ENCODE data around the gene MYO1D. TPM values are rescaled to one million over a fixed set of nuclear protein-coding genes. Genes with fewer than 3 reads are reported as not detected.
A peak's percentile ranks its signal among the peaks of the same experiment; 100 is the strongest.
"Not testable (repeated sequence)": the region's sequence is repeated elsewhere in the genome, so short reads cannot be mapped to it uniquely, and the experiment has no call there.

The MYO1D gene
- total RNA-seq, 2 experiments from 2014 or later = 2.2 to 2.3 TPM

DNA sequence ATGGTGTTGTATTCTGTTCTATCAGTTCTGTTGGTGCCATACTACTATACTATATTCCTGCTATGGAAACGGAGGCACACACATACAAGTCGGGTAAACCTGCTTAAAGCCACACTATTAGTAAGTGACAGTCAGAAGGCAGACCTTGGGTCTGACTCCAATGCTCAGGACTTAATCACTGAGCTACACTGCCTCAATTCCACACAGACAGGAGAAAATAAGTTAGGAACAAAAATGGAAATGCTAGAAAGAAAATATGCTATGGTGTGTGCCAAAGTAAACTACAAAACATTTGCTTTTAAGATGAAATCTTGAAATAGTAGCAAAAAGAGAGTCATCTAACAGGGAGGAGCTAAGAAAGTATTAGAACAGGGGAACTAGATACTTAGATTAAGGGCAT lies 48.1 kb downstream of the MYO1D start:
- no peak for DNase-seq
- Mint-ChIP-seq H3K27me3 (ENCODE audit: low read depth) (peaks cover 20% of the 10 kb centered on the region), H3K36me3 (ENCODE audit: low read depth) (no peaks in the 10 kb centered on the region), H3K4me3 (no peak overlapping the region), H3K27ac (no peak overlapping the region), H3K4me1 (ENCODE audit: low read depth) (peaks cover 3% of the 10 kb centered on the region), H3K9me3 (ENCODE audit: insufficient read depth) (no peaks in the 10 kb centered on the region)
- ChIA-PET POLR2A (no interaction called here), CTCF (interaction anchor here (0.7 to 2.0 kb wide), 2 partner anchors 49 to 81 kb away, joined by 3 to 5 read pairs; partner anchors contain the start of gene MYO1D)
- ATAC-seq = no peak

- CTCF ChIA-PET = no interaction called here
- Mint-ChIP-seq H3K4me3 (no peak overlapping the region), H3K27me3 (ENCODE audit: low read depth) (peaks cover 22% of the 10 kb centered on the region), H3K9me3 (ENCODE audit: insufficient read depth) (no peaks in the 10 kb centered on the region), H3K4me1 (ENCODE audit: low read depth) (peaks cover 5% of the 10 kb centered on the region), H3K36me3 (ENCODE audit: low read depth) (no peaks in the 10 kb centered on the region), H3K27ac (no peak overlapping the region)
- ATAC-seq (no peak), DNase-seq (no peak)
- POLR2A ChIA-PET = no interaction called here
Observed at GRCh38 chr17:32827227-32827626, 49.7 kb downstream of the MYO1D start.

- no peak overlapping the region for H3K4me3 Mint-ChIP-seq
- DNase-seq = no peak
- ATAC-seq = no peak
- peaks cover 27% of the 10 kb centered on the region for H3K27me3 Mint-ChIP-seq (ENCODE audit: low read depth)
- no peaks in the 10 kb centered on the region for H3K36me3 Mint-ChIP-seq (ENCODE audit: low read depth)
- H3K27ac Mint-ChIP-seq = no peak overlapping the region
- ChIA-PET CTCF (interaction anchor here (1.0 kb wide), 1 partner anchor 43 kb away, joined by 3 read pairs; no protein-coding TSS in a partner anchor), POLR2A (no interaction called here)
- no peaks in the 10 kb centered on the region for H3K9me3 Mint-ChIP-seq (ENCODE audit: insufficient read depth)
- H3K4me1 Mint-ChIP-seq (ENCODE audit: low read depth) = peaks cover 5% of the 10 kb centered on the region
Observed at GRCh38 chr17:32826076-32826475, 50.8 kb downstream of the MYO1D start.

DNA sequence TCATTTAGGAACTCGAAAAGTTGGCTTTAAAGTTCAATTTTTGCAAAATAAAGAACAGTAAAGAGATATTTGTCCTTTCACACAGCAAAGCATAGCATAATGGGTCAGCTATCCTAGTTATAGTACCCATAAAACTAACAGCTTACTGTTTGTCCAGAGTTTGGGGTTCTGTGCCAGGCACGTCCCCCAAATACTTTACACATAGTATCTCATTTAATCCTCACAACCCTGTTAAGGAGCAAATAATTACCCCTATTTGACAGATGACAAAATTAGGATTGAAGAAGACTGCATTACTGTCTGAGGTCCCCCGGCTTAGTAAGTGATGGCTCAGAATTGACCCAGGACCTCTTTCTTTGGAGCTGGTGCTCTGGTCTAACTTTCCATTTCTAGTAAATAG lies 52.6 kb downstream of the MYO1D start:
- H3K27me3 Mint-ChIP-seq (ENCODE audit: low read depth) = peaks cover 33% of the 10 kb centered on the region
- POLR2A ChIA-PET = no interaction called here
- no peaks in the 10 kb centered on the region for H3K9me3 Mint-ChIP-seq (ENCODE audit: insufficient read depth)
- H3K27ac Mint-ChIP-seq = no peak overlapping the region
- CTCF ChIA-PET = interaction anchor here (0.8 to 2.0 kb wide), 2 partner anchors 26 to 53 kb away, joined by 3 to 7 read pairs; partner anchors contain the start of gene MYO1D
- ATAC-seq (no peak), DNase-seq (no peak)
- peaks cover 5% of the 10 kb centered on the region for H3K4me1 Mint-ChIP-seq (ENCODE audit: low read depth)
- no peaks in the 10 kb centered on the region for H3K36me3 Mint-ChIP-seq (ENCODE audit: low read depth)
- no peak overlapping the region for H3K4me3 Mint-ChIP-seq

- Mint-ChIP-seq H3K27me3 (ENCODE audit: low read depth) (peaks cover 32% of the 10 kb centered on the region), H3K36me3 (ENCODE audit: low read depth) (no peaks in the 10 kb centered on the region), H3K4me3 (no peak overlapping the region), H3K27ac (no peak overlapping the region), H3K9me3 (ENCODE audit: insufficient read depth) (no peaks in the 10 kb centered on the region), H3K4me1 (ENCODE audit: low read depth) (peaks cover 5% of the 10 kb centered on the region)
- ChIA-PET CTCF (no interaction called here), POLR2A (no interaction called here)
- DNase-seq (no peak), ATAC-seq (no peak)
Observed at GRCh38 chr17:32822996-32823395, 53.9 kb downstream of the MYO1D start.

DNA sequence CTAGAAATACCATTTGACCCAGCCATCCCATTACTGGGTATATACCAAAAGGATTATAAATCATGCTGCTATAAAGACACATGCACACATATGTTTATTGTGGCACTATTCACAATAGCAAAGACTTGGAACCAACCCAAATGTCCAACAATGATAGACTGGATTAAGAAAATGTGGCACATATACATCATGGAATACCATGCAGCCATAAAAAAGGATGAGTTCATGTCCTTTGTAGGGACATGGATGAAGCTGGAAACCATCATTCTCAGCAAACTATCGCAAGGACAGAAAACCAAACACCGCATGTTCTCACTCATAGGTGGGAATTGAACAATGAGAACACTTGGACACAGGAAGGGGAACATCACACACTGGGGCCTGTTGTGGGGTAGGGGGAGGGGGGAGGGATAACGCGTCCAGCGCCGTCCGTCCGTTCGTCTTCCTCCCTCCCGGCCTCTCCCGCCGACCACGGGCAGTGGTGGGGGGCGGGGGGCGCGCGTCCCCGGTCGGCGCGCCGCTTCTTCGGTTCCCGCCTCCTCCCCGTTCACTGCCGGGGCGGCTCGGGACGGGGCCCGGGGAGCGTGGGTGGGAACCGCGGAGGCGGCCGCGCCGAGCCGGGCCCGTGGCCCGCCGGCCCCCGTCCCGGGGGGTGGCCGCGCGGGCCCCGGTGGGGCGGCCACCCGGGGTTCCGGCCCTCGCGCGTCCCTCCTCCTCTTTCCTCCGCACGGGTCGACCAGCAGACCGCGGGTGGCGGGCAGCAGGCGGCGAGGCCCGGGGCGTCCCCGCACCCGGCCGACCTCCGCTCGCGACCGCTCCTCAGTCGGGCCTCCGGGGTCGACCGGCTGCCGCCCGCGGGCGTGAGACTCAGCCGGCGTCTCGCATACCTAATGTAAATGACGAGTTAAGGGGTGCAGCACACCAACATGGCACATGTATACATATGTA lies 54.7 kb downstream of the MYO1D start:
- H3K4me3 Mint-ChIP-seq; H3K27ac Mint-ChIP-seq; CTCF ChIA-PET; ATAC-seq; H3K36me3 Mint-ChIP-seq (ENCODE audit: low read depth); POLR2A ChIA-PET; H3K9me3 Mint-ChIP-seq (ENCODE audit: insufficient read depth); H3K4me1 Mint-ChIP-seq (ENCODE audit: low read depth): not testable (repeated sequence)
- peaks cover 29% of the 10 kb centered on the region for H3K27me3 Mint-ChIP-seq (ENCODE audit: low read depth)
- DNase-seq = peak; percentile 30

DNA sequence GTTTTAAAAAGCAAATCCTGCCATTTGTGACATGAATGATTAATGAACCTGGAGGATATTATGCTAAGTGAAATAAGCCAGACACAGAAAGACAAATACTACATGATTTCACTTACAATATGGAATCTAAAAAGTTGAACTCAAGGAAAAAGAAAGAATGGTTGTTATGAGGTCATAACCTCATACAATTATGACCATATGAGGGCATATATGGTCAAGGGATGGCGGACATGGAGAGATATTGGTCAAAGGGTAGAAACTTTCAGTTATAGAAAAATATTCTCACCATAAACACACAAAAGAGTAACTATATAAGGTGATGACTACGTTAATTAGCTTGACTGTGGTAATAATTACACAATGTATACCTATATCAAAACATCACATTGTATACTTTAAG lies 56.5 kb downstream of the MYO1D start:
- Mint-ChIP-seq H3K36me3 (ENCODE audit: low read depth) (no peaks in the 10 kb centered on the region), H3K27ac (no peak overlapping the region), H3K9me3 (ENCODE audit: insufficient read depth) (no peaks in the 10 kb centered on the region), H3K4me1 (ENCODE audit: low read depth) (peaks cover 2% of the 10 kb centered on the region), H3K4me3 (no peak overlapping the region), H3K27me3 (ENCODE audit: low read depth) (peaks cover 22% of the 10 kb centered on the region)
- no peak for ATAC-seq
- no peak for DNase-seq
- ChIA-PET CTCF (no interaction called here), POLR2A (no interaction called here)

DNA sequence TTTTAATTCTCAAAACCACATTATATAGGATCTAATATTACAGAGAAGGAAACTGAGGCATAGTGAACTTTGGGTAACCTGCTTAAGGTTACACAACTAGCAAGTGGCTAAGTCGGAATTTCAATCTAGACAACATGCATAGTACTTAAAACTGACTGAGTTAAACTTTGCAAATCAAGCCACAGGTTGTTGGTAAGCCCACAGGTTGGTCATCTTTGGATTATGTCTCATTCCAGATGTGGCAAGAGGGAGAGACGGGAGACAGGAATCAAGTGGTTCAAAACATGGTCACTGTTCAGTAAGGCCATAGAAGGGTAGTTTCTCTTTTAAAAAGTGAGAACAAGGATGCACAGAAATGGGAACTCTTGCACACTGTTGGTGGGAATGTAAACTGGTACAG lies 57.1 kb downstream of the MYO1D start:
- POLR2A ChIA-PET = no interaction called here
- Mint-ChIP-seq H3K27me3 (ENCODE audit: low read depth) (peaks cover 22% of the 10 kb centered on the region), H3K9me3 (ENCODE audit: insufficient read depth) (no peaks in the 10 kb centered on the region), H3K4me3 (no peak overlapping the region), H3K4me1 (ENCODE audit: low read depth) (peaks cover 2% of the 10 kb centered on the region), H3K27ac (no peak overlapping the region), H3K36me3 (ENCODE audit: low read depth) (no peaks in the 10 kb centered on the region)
- ATAC-seq = no peak
- DNase-seq = no peak
- CTCF ChIA-PET = interaction anchor here (2.9 kb wide), 1 partner anchor 57 kb away, joined by 10 read pairs; the partner anchor contains the start of gene MYO1D

GRCh38 chr17:32819035-32819434 lies 57.9 kb downstream of the MYO1D start:
- no peak for ATAC-seq
- Mint-ChIP-seq H3K27ac (no peak overlapping the region), H3K36me3 (ENCODE audit: low read depth) (no peaks in the 10 kb centered on the region), H3K4me1 (ENCODE audit: low read depth) (peaks cover 2% of the 10 kb centered on the region), H3K9me3 (ENCODE audit: insufficient read depth) (no peaks in the 10 kb centered on the region), H3K4me3 (no peak overlapping the region), H3K27me3 (ENCODE audit: low read depth) (peaks cover 20% of the 10 kb centered on the region)
- POLR2A ChIA-PET = no interaction called here
- DNase-seq = no peak
- CTCF ChIA-PET = interaction anchor here (2.9 kb wide), 1 partner anchor 58 kb away, joined by 10 read pairs; the partner anchor contains the start of gene MYO1D

DNA sequence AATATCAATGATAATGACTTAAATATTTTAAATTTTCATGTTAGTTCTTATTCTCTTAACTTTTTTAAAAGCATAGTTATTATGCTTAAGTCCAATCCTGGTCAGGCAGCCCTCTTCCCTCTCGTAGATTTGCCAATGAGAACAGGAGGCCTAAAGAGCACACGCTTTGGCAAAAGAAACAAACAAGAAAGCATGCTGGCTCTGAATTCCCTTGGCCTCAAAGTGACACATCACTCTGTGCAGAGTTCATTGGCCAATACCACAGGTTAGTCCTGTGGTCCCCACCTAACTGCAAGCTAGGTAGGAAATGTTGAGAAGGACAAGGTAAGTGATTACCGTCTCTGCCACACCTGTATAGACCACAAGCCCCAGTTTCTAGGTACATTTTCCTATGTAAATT lies 61.5 kb downstream of the MYO1D start:
- ATAC-seq (no peak), DNase-seq (no peak)
- no peaks in the 10 kb centered on the region for H3K4me1 Mint-ChIP-seq (ENCODE audit: low read depth)
- no peaks in the 10 kb centered on the region for H3K36me3 Mint-ChIP-seq (ENCODE audit: low read depth)
- H3K9me3 Mint-ChIP-seq (ENCODE audit: insufficient read depth) = no peaks in the 10 kb centered on the region
- no peak overlapping the region for H3K27ac Mint-ChIP-seq
- CTCF ChIA-PET = no interaction called here
- peaks cover 13% of the 10 kb centered on the region for H3K27me3 Mint-ChIP-seq (ENCODE audit: low read depth)
- POLR2A ChIA-PET = no interaction called here
- no peak overlapping the region for H3K4me3 Mint-ChIP-seq

GRCh38 chr17:32814836-32815235 lies 62.1 kb downstream of the MYO1D start:
- DNase-seq = no peak
- no peaks in the 10 kb centered on the region for H3K9me3 Mint-ChIP-seq (ENCODE audit: insufficient read depth)
- no peak overlapping the region for H3K4me3 Mint-ChIP-seq
- ChIA-PET POLR2A (no interaction called here), CTCF (no interaction called here)
- ATAC-seq = no peak
- H3K4me1 Mint-ChIP-seq (ENCODE audit: low read depth) = peaks cover 3% of the 10 kb centered on the region
- H3K36me3 Mint-ChIP-seq (ENCODE audit: low read depth) = no peaks in the 10 kb centered on the region
- no peak overlapping the region for H3K27ac Mint-ChIP-seq
- peaks cover 8% of the 10 kb centered on the region for H3K27me3 Mint-ChIP-seq (ENCODE audit: low read depth)

GRCh38 chr17:32813021-32813420 lies 63.9 kb downstream of the MYO1D start:
- H3K27ac Mint-ChIP-seq = no peak overlapping the region
- CTCF ChIA-PET = interaction anchor here (2.9 kb wide), 1 partner anchor 65 kb away, joined by 7 read pairs; no protein-coding TSS in a partner anchor
- POLR2A ChIA-PET = no interaction called here
- H3K4me1 Mint-ChIP-seq (ENCODE audit: low read depth) = peaks cover 5% of the 10 kb centered on the region
- no peaks in the 10 kb centered on the region for H3K36me3 Mint-ChIP-seq (ENCODE audit: low read depth)
- H3K9me3 Mint-ChIP-seq (ENCODE audit: insufficient read depth) = no peaks in the 10 kb centered on the region
- no peak overlapping the region for H3K4me3 Mint-ChIP-seq
- H3K27me3 Mint-ChIP-seq (ENCODE audit: low read depth) = peaks cover 4% of the 10 kb centered on the region
- no peak for ATAC-seq
- DNase-seq = no peak

All from activated CD8-positive, alpha-beta T cell treated with anti-CD3 and anti-CD28 coated beads, Interleukin-2, amount 10 ng/mL, durations not matched to agents 7 days and 5 days (primary cell).